GM12878 (cell line): Measurements from ENCODE around the gene NUDT16L1. TPM values are rescaled to one million over a fixed set of nuclear protein-coding genes. Genes with fewer than 3 reads are reported as not detected.

Source experiments
- ATAC-seq: fragments of 200-7000 bp; cut with Tn5 transposase; 3 replicates; pipeline ENCODE4 v1.9.1; 2020; ENCODE audit warnings: mild to moderate bottlenecking, moderate library complexity
- BruUV-seq: library from RNA; stranded (reverse); fragments of 400-500 nt; replicated peaks from 2 replicates; lab custom pipeline; 2021; lab: Mats Ljungman, UMichigan
- CTCF ChIA-PET: fragments of 300-600 bp; sonication (Branson Sonifier 250); formaldehyde crosslinking; extraction: SDS; loops from one replicate; lab custom pipeline; 2021; ENCODE audit warnings: inconsistent platforms; lab: Yijun Ruan, JAX
- POLR2A ChIA-PET: fragments of 350-600 bp; formaldehyde crosslinking; extraction: SDS; loops from one replicate; lab custom pipeline; 2021; ENCODE audit warnings: inconsistent platforms; lab: Charles Lee
- RAD21 ChIA-PET: fragments of 300-600 bp; sonication (Branson Sonifier 250); formaldehyde crosslinking; loops from one replicate; lab custom pipeline; 2023; ENCODE audit warnings: antibody characterized with exemption; ENCODE audit not compliant: unreplicated experiment; lab: Charles Lee
- SMC1A ChIA-PET: fragments of 300-600 bp; sonication (Branson Sonifier 250); formaldehyde crosslinking; loops from one replicate; lab custom pipeline; 2023; ENCODE audit not compliant: unreplicated experiment, uncharacterized antibody; lab: Charles Lee
- DNase-seq: peaks from one replicate; pipeline ENCODE4 v3.0.0-alpha.2; 2011; ENCODE audit warnings: low read depth, low spot score
- FAIRE-seq: peaks from 3 replicates; lab custom pipeline; 2011; peaks lifted over from hg19 to GRCh38; lab: Jason Lieb, UNC
- H2AFZ ChIP-seq: 2 replicates; pipeline ENCODE4 v1.6.0; 2011; ENCODE audit warnings: low read depth, low read length, control low read depth; ENCODE audit not compliant: control insufficient read depth
- H3K27ac ChIP-seq: 2 replicates; pipeline ENCODE4 v1.5.1; 2011; ENCODE audit warnings: control low read depth; ENCODE audit not compliant: control insufficient read depth, insufficient read depth
- H3K27me3 ChIP-seq, 2 experiments: replicated peaks in 1 of 2; 2 replicates each; pipeline versions ENCODE4 v1.6.0 to v1.6.1; 2011; ENCODE audit warnings: low read length in 1 of 2; ENCODE audit not compliant: control insufficient read depth in 2 of 2, insufficient read depth in 2 of 2
- H3K36me3 ChIP-seq, 2 experiments: 2 replicates each; pipeline ENCODE4 v1.5.1; 2011; ENCODE audit warnings: low read length in 1 of 2; ENCODE audit not compliant: control insufficient read depth in 2 of 2, insufficient read depth in 2 of 2
- H3K4me1 ChIP-seq: 2 replicates; pipeline ENCODE4 v1.6.1; 2011; ENCODE audit warnings: mild to moderate bottlenecking, low read length, moderate library complexity, mixed read lengths; ENCODE audit not compliant: control insufficient read depth, insufficient read depth
- H3K4me2 ChIP-seq: 2 replicates; pipeline ENCODE4 v1.6.0; 2011; ENCODE audit warnings: control low read depth; ENCODE audit not compliant: control insufficient read depth, insufficient read depth
- H3K4me3 ChIP-seq: fragments of 200-600 bp; sonication (generic); 2 replicates; pipeline ENCODE4 v1.5.1; 2016
- H3K79me2 ChIP-seq: 2 replicates; pipeline ENCODE4 v1.6.0; 2011; ENCODE audit warnings: low read length; ENCODE audit not compliant: control insufficient read depth, insufficient read depth
- H3K9ac ChIP-seq: 2 replicates; pipeline ENCODE4 v1.8.0; 2011; ENCODE audit warnings: low read length, control low read depth, mixed read lengths; ENCODE audit not compliant: control insufficient read depth, insufficient read depth
- H3K9me3 ChIP-seq: replicated peaks from 3 replicates; pipeline ENCODE4 v1.5.1; 2011; ENCODE audit warnings: mild to moderate bottlenecking, low read length; ENCODE audit not compliant: control insufficient read depth, insufficient read depth
- H4K20me1 ChIP-seq: 2 replicates; pipeline ENCODE4 v1.6.0; 2011; ENCODE audit not compliant: control insufficient read depth, insufficient read depth
- BCL11A ChIP-seq: IDR thresholded peaks from 2 replicates; pipeline ENCODE4 v1.6.1; 2011; ENCODE audit warnings: low read depth, low read length
- DPF2 ChIP-seq: fragments of 450-650 bp; IDR thresholded peaks from 2 replicates; pipeline ENCODE4 v1.6.1; 2017; ENCODE audit warnings: mild to moderate bottlenecking
- E4F1 ChIP-seq: fragments of 450-650 bp; IDR thresholded peaks from 2 replicates; pipeline ENCODE4 v1.6.1; 2018; ENCODE audit warnings: borderline replicate concordance, mild to moderate bottlenecking; ENCODE audit not compliant: partially characterized antibody
- IKZF2 ChIP-seq, 2 experiments: fragments of 450-650 bp; IDR thresholded peaks; 2 replicates each; pipeline ENCODE4 v1.6.1; 2017; ENCODE audit warnings: mild to moderate bottlenecking in 2 of 2, moderate library complexity in 2 of 2
- KAT2A ChIP-seq: conservative IDR thresholded peaks from 2 replicates; pipeline ENCODE4 v1.6.1; 2011; ENCODE audit warnings: low read depth, low read length; ENCODE audit not compliant: control insufficient read depth
- MYB ChIP-seq: fragments of 150-350 bp; IDR thresholded peaks from 2 replicates; pipeline ENCODE4 v1.6.1; 2014; ENCODE audit warnings: mild to moderate bottlenecking, low read depth, low read length, borderline replicate concordance
- PKNOX1 ChIP-seq: fragments of 450-650 bp; IDR thresholded peaks from 2 replicates; pipeline ENCODE4 v1.6.1; 2016; ENCODE audit warnings: mild to moderate bottlenecking
- POLR2AphosphoS5 ChIP-seq: IDR thresholded peaks from 2 replicates; pipeline ENCODE4 v1.6.1; 2011; ENCODE audit warnings: mild to moderate bottlenecking, low read length, inconsistent platforms
- RAD51 ChIP-seq: fragments of 450-650 bp; IDR thresholded peaks from 2 replicates; pipeline ENCODE4 v1.6.1; 2016; ENCODE audit warnings: moderate library complexity, mild to moderate bottlenecking, inconsistent platforms
- RELA ChIP-seq: fragments of 450-650 bp; IDR thresholded peaks from 2 replicates; pipeline ENCODE4 v1.8.0; 2014; ENCODE audit warnings: borderline replicate concordance; ENCODE audit not compliant: partially characterized antibody
- STAT1 ChIP-seq: fragments of 450-650 bp; conservative IDR thresholded peaks from 2 replicates; pipeline ENCODE4 v1.6.1; 2014; ENCODE audit warnings: antibody characterized with exemption, mild to moderate bottlenecking
- STAT3 ChIP-seq: IDR thresholded peaks from 2 replicates; pipeline ENCODE4 v1.6.1; 2011; ENCODE audit warnings: low read depth, low read length, improper control_type of control experiment
- ZBTB33 ChIP-seq: fragments of 450-650 bp; IDR thresholded peaks from 2 replicates; pipeline ENCODE4 v1.6.1; 2017; ENCODE audit warnings: mild to moderate bottlenecking
- ZBTB40 ChIP-seq: fragments of 450-650 bp; IDR thresholded peaks from 2 replicates; pipeline ENCODE4 v1.6.1; 2016; ENCODE audit warnings: mild to moderate bottlenecking, moderate library complexity, borderline replicate concordance
- WGBS: methylation state at CpG from one replicate; pipeline ENCODE4 v1.1.6; 2016; ENCODE audit warnings: low lambda C conversion rate; ENCODE audit not compliant: insufficient replicate concordance, insufficient coverage; ENCODE audit errors: missing lambda C conversion rate; 5-methylcytosine and 5-hydroxymethylcytosine counted together
- in situ Hi-C: fragments of 300-500 bp; cut with MboI; formaldehyde crosslinking; loops from 9 replicates; pipeline ENCODE4 v1.14.3; 2018; ENCODE audit warnings: mixed read lengths
- intact Hi-C: fragments of 100-400 bp; cut with micrococcal nuclease; formaldehyde crosslinking; loops from one replicate; pipeline ENCODE4 v1.14.2; 2022; ENCODE audit not compliant: unreplicated experiment
- polyA plus RNA-seq, 11 experiments: library from polyadenylated mRNA; depleted of rRNA in 4 of 11; unstranded in 6 of 11; stranded (reverse) in 5 of 11; fragments of >200 nt; fragmentation: Nextera tagmentation in 4 of 11; fragmentation: Illumina TruSeq in 1 of 11; extraction: Ambion mirVana in 4 of 11; extraction: Trizol in 1 of 11; gene quantifications; 1 replicate in 1 of 11; 2 replicates in 10 of 11; pipeline versions ENCODE4 v1.2.1 to v1.2.3, GENCODE V29; 2011 to 2016; ENCODE audit warnings: inconsistent platforms in 2 of 11, missing spikeins in 2 of 11, low read depth in 1 of 11
- total RNA-seq, 4 experiments: library from RNA; depleted of rRNA in 3 of 4; stranded (reverse); fragments of >200 nt in 3 of 4; fragmentation: Illumina TruSeq in 1 of 4; extraction: Trizol in 1 of 4; gene quantifications; 2 replicates each; pipeline versions ENCODE4 v1.2.1 to v1.2.3, GENCODE V29; 2013 to 2021

Gene NUDT16L1
- total and polyA plus RNA-seq, 10 of the 15 experiments (the other 5 are each of a cell fraction or from before 2014, with no cell fraction given) = 1.4 to 77.7 (median 28.9) TPM

GRCh38 chr16:4703906-4704305 lies 10.5 kb downstream of the NUDT16L1 start:
- FAIRE-seq = no peak
- no peaks in the 10 kb centered on the region for H3K27me3 ChIP-seq
- DNase-seq = no peak
- in situ Hi-C loops (no loop called here), intact Hi-C loops (no loop called here)
- CTCF ChIA-PET = no interaction called here
- POLR2A ChIA-PET = interaction anchor here (1.0 kb wide), 1 partner anchor 10 kb away, joined by 4 read pairs; the partner anchor contains the start of gene NUDT16L1
- BruUV-seq = no TSS peak
- H3K36me3 ChIP-seq = peaks cover 8 to 23% of the 10 kb centered on the region in 2 experiments; a peak in 3 of 4 replicates
- H3K4me2 ChIP-seq = no peak overlapping the region
- SMC1A ChIA-PET = interaction anchor here (0.8 kb wide), 1 partner anchor 269 kb away, joined by 3 read pairs; no protein-coding TSS in a partner anchor
- 69% methylated on average over 7 of the region's 7 CpGs for WGBS
- H3K79me2 ChIP-seq = no peaks in the 10 kb centered on the region
- no peak overlapping the region for H2AFZ ChIP-seq
- no peaks in the 10 kb centered on the region for H3K4me1 ChIP-seq
- H3K27ac ChIP-seq = no peak overlapping the region
- RAD21 ChIA-PET = no interaction called here
- H4K20me1 ChIP-seq = no peaks in the 10 kb centered on the region
- H3K4me3 ChIP-seq = no peak overlapping the region
- H3K9ac ChIP-seq = no peak overlapping the region
- H3K9me3 ChIP-seq = no peaks in the 10 kb centered on the region
- no peak for ATAC-seq
- no peak for TF ChIP-seq RELA
- TF ChIP-seq KAT2A = no peak
- no peak for TF ChIP-seq MYB
- TF ChIP-seq ZBTB33 = no peak
- no peak for TF ChIP-seq ZBTB40
- TF ChIP-seq POLR2AphosphoS5 = no peak
- TF ChIP-seq BCL11A = no peak
- no peak for TF ChIP-seq DPF2
- TF ChIP-seq RAD51 = no peak
- no peak for TF ChIP-seq PKNOX1
- TF ChIP-seq STAT1 = no peak
- no peak for TF ChIP-seq IKZF2 (IDR thresholded peaks at IDR 0.05)
- no peak for TF ChIP-seq STAT3
- TF ChIP-seq E4F1 = no peak
